IMR-90 (cell line): ENCODE results near the gene JMJD1C. TPM values are rescaled to one million over a fixed set of nuclear protein-coding genes. Genes with fewer than 3 reads are reported as not detected.

ENCODE experiments used
- ATAC-seq: fragments of 200-7000 bp; cut with Tn5 transposase; 2 replicates; pipeline ENCODE4 v1.9.1; 2020; ENCODE audit warnings: low read depth, mild to moderate bottlenecking, moderate library complexity
- BruUV-seq: library from RNA; stranded (reverse); fragments of 400-500 nt; replicated peaks from 2 replicates; lab custom pipeline; 2021; lab: Mats Ljungman, UMichigan
- CTCF ChIA-PET: fragments of 300-600 bp; formaldehyde crosslinking; extraction: SDS; loops from one replicate; lab custom pipeline; 2021; ENCODE audit warnings: antibody characterized with exemption; lab: Yijun Ruan, JAX
- POLR2A ChIA-PET: fragments of 300-600 bp; sonication (Branson Sonifier 250); formaldehyde crosslinking; loops from one replicate; lab custom pipeline; 2022; ENCODE audit warnings: antibody characterized with exemption; ENCODE audit not compliant: unreplicated experiment; lab: Charles Lee
- DNase-seq: peaks from one replicate; pipeline ENCODE4 v3.0.0; 2013
- H2AFZ ChIP-seq: replicated peaks from 2 replicates; pipeline ENCODE3; 2013; ENCODE audit warnings: low read length, mild to moderate bottlenecking; ENCODE audit not compliant: poor library complexity
- H2AK5ac ChIP-seq: 2 replicates; pipeline ENCODE4 v1.6.1; 2013; ENCODE audit warnings: low read depth, low read length, inconsistent platforms
- H2AK9ac ChIP-seq: replicated peaks from 2 replicates; pipeline ENCODE3; 2013; ENCODE audit warnings: mild to moderate bottlenecking, low read depth, low read length, moderate library complexity; ENCODE audit not compliant: poor library complexity
- H2BK120ac ChIP-seq: 2 replicates; pipeline ENCODE4 v1.6.1; 2013; ENCODE audit warnings: low read depth, low read length, inconsistent platforms
- H2BK15ac ChIP-seq: 3 replicates; pipeline ENCODE4 v1.6.1; 2013; ENCODE audit warnings: low read depth, low read length, inconsistent platforms
- H2BK20ac ChIP-seq: 2 replicates; pipeline ENCODE4 v1.6.1; 2013; ENCODE audit warnings: low read depth, mild to moderate bottlenecking, inconsistent platforms, low read length, moderate library complexity
- H2BK5ac ChIP-seq: 2 replicates; pipeline ENCODE4 v1.6.1; 2013; ENCODE audit warnings: mild to moderate bottlenecking, low read depth, low read length, inconsistent platforms; ENCODE audit not compliant: poor library complexity, severe bottlenecking
- H3K14ac ChIP-seq: replicated peaks from 2 replicates; pipeline ENCODE4 v1.6.1; 2013; ENCODE audit warnings: low read depth, low read length, inconsistent platforms
- H3K18ac ChIP-seq: 2 replicates; pipeline ENCODE4 v1.6.1; 2013; ENCODE audit warnings: low read depth, low read length, control low read depth
- H3K23ac ChIP-seq: 2 replicates; pipeline ENCODE4 v1.6.1; 2013; ENCODE audit warnings: low read depth, low read length, inconsistent platforms
- H3K27ac ChIP-seq: 2 replicates; pipeline ENCODE4 v1.5.1; 2013; ENCODE audit warnings: mild to moderate bottlenecking, control low read depth, low read length; ENCODE audit not compliant: insufficient read depth
- H3K27me3 ChIP-seq: 2 replicates; pipeline ENCODE4 v1.6.1; 2013; ENCODE audit warnings: low read length; ENCODE audit not compliant: control insufficient read depth, insufficient read depth
- H3K36me3 ChIP-seq: 2 replicates; pipeline ENCODE4 v1.6.1; 2013; ENCODE audit warnings: low read length, mixed read lengths; ENCODE audit not compliant: control insufficient read depth, insufficient read depth
- H3K4ac ChIP-seq: 2 replicates; pipeline ENCODE4 v1.6.1; 2013; ENCODE audit warnings: low read depth, low read length, inconsistent platforms
- H3K4me1 ChIP-seq: 2 replicates; pipeline ENCODE4 v1.6.1; 2013; ENCODE audit warnings: low read length, mixed read lengths; ENCODE audit not compliant: control insufficient read depth, insufficient read depth
- H3K4me2 ChIP-seq: 2 replicates; pipeline ENCODE4 v1.6.1; 2013; ENCODE audit warnings: low read depth, mild to moderate bottlenecking, control low read depth, low read length, moderate library complexity
- H3K4me3 ChIP-seq: 2 replicates; pipeline ENCODE4 v1.5.1; 2013; ENCODE audit warnings: low read depth, mild to moderate bottlenecking, control low read depth, low read length, moderate library complexity; ENCODE audit not compliant: insufficient read depth
- H3K56ac ChIP-seq: 2 replicates; pipeline ENCODE4 v1.6.1; 2013; ENCODE audit warnings: low read length, inconsistent platforms; ENCODE audit not compliant: insufficient read depth; ENCODE audit errors: extremely low read depth
- H3K79me1 ChIP-seq, 2 experiments: 2 replicates each; pipeline ENCODE4 v1.6.1; 2013; ENCODE audit warnings: low read length in 2 of 2, inconsistent platforms in 1 of 2, low read depth in 1 of 2
- H3K9ac ChIP-seq: 2 replicates; pipeline ENCODE4 v1.6.1; 2013; ENCODE audit warnings: low read depth, low read length, control low read depth
- H3K9me1 ChIP-seq: 2 replicates; pipeline ENCODE4 v1.6.1; 2013; ENCODE audit warnings: low read length, inconsistent platforms; ENCODE audit not compliant: insufficient read depth
- H3K9me3 ChIP-seq: 2 replicates; pipeline ENCODE4 v1.6.1; 2013; ENCODE audit warnings: low read length; ENCODE audit not compliant: control insufficient read depth, insufficient read depth
- H4K20me1 ChIP-seq: 2 replicates; pipeline ENCODE4 v1.6.1; 2013; ENCODE audit warnings: low read length, inconsistent platforms; ENCODE audit not compliant: insufficient read depth
- H4K5ac ChIP-seq: 2 replicates; pipeline ENCODE4 v1.6.1; 2013; ENCODE audit warnings: mild to moderate bottlenecking, low read depth, low read length, control low read depth
- H4K8ac ChIP-seq, 2 experiments: 2 replicates each; pipeline ENCODE4 v1.6.1; 2013; ENCODE audit warnings: low read depth in 2 of 2, low read length in 2 of 2, control low read depth in 1 of 2, inconsistent platforms in 1 of 2
- H4K91ac ChIP-seq: 2 replicates; pipeline ENCODE4 v1.6.1; 2013; ENCODE audit warnings: low read depth, low read length, inconsistent platforms; ENCODE audit not compliant: insufficient read depth
- CEBPB ChIP-seq: IDR thresholded peaks from 2 replicates; pipeline ENCODE4 v1.6.1; 2012; ENCODE audit warnings: low read depth, low read length, improper control_type of control experiment
- NFE2L2 ChIP-seq: fragments of 150-350 bp; IDR thresholded peaks from 2 replicates; pipeline ENCODE4 v1.6.1; 2016; ENCODE audit warnings: low read depth, mild to moderate bottlenecking, low read length
- POLR2A ChIP-seq: IDR thresholded peaks from 2 replicates; pipeline ENCODE4 v1.6.1; 2012; ENCODE audit warnings: mild to moderate bottlenecking, low read depth, low read length
- whole genome bisulfite sequencing, 2 experiments: methylation state at CpG; one replicate each; pipeline versions ENCODE4 v1.1.5 to v1.1.7; 2013; ENCODE audit warnings: missing lambda C conversion rate in 2 of 2; ENCODE audit not compliant: insufficient read length in 1 of 2; ENCODE audit errors: extremely low coverage in 2 of 2; 5-methylcytosine and 5-hydroxymethylcytosine counted together
- dilution Hi-C: fragments of 300-500 bp; cut with HindIII; formaldehyde crosslinking; loops from one replicate; pipeline ENCODE4 v1.14.3; 2018; ENCODE audit warnings: low sequenced_read_pairs; ENCODE audit not compliant: unreplicated experiment
- in situ Hi-C: fragments of 300-500 bp; cut with MboI; formaldehyde crosslinking; loops from 3 replicates; pipeline ENCODE4 v1.14.3; 2019; ENCODE audit warnings: low sequenced_read_pairs, inconsistent platforms, mixed read lengths
- intact Hi-C: fragments of 100-400 bp; cut with micrococcal nuclease; formaldehyde crosslinking; loops from 2 replicates; pipeline ENCODE4 v1.10.0; 2022
- polyA plus RNA-seq, 3 experiments: library from polyadenylated mRNA; depleted of rRNA; stranded (reverse); fragments of >200 nt; gene quantifications; 2 replicates each; pipeline ENCODE4 v1.2.3, GENCODE V29; 2012; ENCODE audit warnings: low replicate concordance in 1 of 3
- total RNA-seq: library from RNA; depleted of rRNA; stranded (reverse); fragments of >200 nt; gene quantifications from 2 replicates; pipeline ENCODE4 v1.2.3, GENCODE V29; 2012
- TF ChIP-seq, protein P1 (sequence below): conservative IDR thresholded peaks from 2 replicates; pipeline ENCODE4 v1.5.1; 2012; ENCODE audit warnings: mild to moderate bottlenecking, low read depth, low read length, improper control_type of control experiment

JMJD1C gene
- total and polyA plus RNA-seq, 2 of the 4 experiments (the other 2 are of a cell fraction): 15.6 to 96.8 TPM

- in situ Hi-C loops (no loop called here), dilution Hi-C loops (no loop called here), intact Hi-C loops (loop anchor here (5.0 kb wide), 1 partner anchor 39 kb away; no protein-coding TSS in a partner anchor)
- H3K4ac ChIP-seq: no peak overlapping the region
- H3K56ac ChIP-seq: no peak overlapping the region
- H2AFZ ChIP-seq: no peak overlapping the region
- H3K79me1 ChIP-seq: peaks cover 19 to 42% of the 10 kb centered on the region in 2 experiments
- ATAC-seq (no peak), DNase-seq (no peak)
- WGBS, 2 experiments: 80% methylated on average over 1 of the region's 3 CpGs; no CpG with 5 or more reads in 1 of the 2 experiments
- no peak overlapping the region for H3K14ac ChIP-seq
- no peaks in the 10 kb centered on the region for H3K36me3 ChIP-seq
- H3K18ac ChIP-seq: no peak overlapping the region
- no peak overlapping the region for H2BK120ac ChIP-seq
- BruUV-seq: no TSS peak
- H4K20me1 ChIP-seq: no peaks in the 10 kb centered on the region; the same call in 1 of the 2 replicates
- TF ChIP-seq NFE2L2: no peak
- TF ChIP-seq CEBPB: no peak
- TF ChIP-seq, protein P1, sequence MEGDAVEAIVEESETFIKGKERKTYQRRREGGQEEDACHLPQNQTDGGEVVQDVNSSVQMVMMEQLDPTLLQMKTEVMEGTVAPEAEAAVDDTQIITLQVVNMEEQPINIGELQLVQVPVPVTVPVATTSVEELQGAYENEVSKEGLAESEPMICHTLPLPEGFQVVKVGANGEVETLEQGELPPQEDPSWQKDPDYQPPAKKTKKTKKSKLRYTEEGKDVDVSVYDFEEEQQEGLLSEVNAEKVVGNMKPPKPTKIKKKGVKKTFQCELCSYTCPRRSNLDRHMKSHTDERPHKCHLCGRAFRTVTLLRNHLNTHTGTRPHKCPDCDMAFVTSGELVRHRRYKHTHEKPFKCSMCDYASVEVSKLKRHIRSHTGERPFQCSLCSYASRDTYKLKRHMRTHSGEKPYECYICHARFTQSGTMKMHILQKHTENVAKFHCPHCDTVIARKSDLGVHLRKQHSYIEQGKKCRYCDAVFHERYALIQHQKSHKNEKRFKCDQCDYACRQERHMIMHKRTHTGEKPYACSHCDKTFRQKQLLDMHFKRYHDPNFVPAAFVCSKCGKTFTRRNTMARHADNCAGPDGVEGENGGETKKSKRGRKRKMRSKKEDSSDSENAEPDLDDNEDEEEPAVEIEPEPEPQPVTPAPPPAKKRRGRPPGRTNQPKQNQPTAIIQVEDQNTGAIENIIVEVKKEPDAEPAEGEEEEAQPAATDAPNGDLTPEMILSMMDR: no peak
- TF ChIP-seq POLR2A: no peak
- H2AK9ac ChIP-seq: no peak overlapping the region
- no peak overlapping the region for H2BK5ac ChIP-seq
- H4K5ac ChIP-seq: no peak overlapping the region
- H3K9ac ChIP-seq: no peak overlapping the region
- no peak overlapping the region for H4K91ac ChIP-seq
- H3K23ac ChIP-seq: no peak overlapping the region
- no peaks in the 10 kb centered on the region for H3K4me1 ChIP-seq
- H3K27me3 ChIP-seq: no peaks in the 10 kb centered on the region
- H2BK20ac ChIP-seq: no peak overlapping the region
- H3K27ac ChIP-seq: no peak overlapping the region
- no peaks in the 10 kb centered on the region for H3K9me3 ChIP-seq
- no peak overlapping the region for H4K8ac ChIP-seq
- H3K4me3 ChIP-seq: no peak overlapping the region
- no peak overlapping the region for H3K4me2 ChIP-seq
- H2AK5ac ChIP-seq: no peak overlapping the region
- POLR2A ChIA-PET: no interaction called here
- H3K9me1 ChIP-seq: peaks cover 5% of the 10 kb centered on the region; the same call in 1 of the 2 replicates
- CTCF ChIA-PET: no interaction called here
- H2BK15ac ChIP-seq: no peak overlapping the region
Observed at GRCh38 chr10:63313066-63313717, 152.6 kb downstream of the JMJD1C start.
